BLaER1 (cell line): Measurements from ENCODE around the gene XPO4.
A peak's percentile ranks its signal among the peaks of the same experiment; 100 is the strongest.
"Not testable (repeated sequence)": the region's sequence is repeated elsewhere in the genome, so short reads cannot be mapped to it uniquely, and the experiment has no call there.

ENCODE experiments used
- H3K27ac ChIP-seq: shearing (Covaris generic); formaldehyde crosslinking; 2 replicates; pipeline ENCODE4 v1.8.1; 2022
- H3K27me3 ChIP-seq: shearing (Covaris generic); formaldehyde crosslinking; 2 replicates; pipeline ENCODE4 v1.8.1; 2022
- H3K36me3 ChIP-seq: shearing (Covaris generic); formaldehyde crosslinking; 2 replicates; pipeline ENCODE4 v1.8.1; 2022
- H3K4me1 ChIP-seq: shearing (Covaris generic); formaldehyde crosslinking; 2 replicates; pipeline ENCODE4 v1.8.1; 2022
- H3K4me2 ChIP-seq: shearing (Covaris generic); formaldehyde crosslinking; 2 replicates; pipeline ENCODE4 v1.8.1; 2022
- H3K4me3 ChIP-seq: shearing (Covaris generic); formaldehyde crosslinking; 2 replicates; pipeline ENCODE4 v1.8.1; 2022
- H3K9ac ChIP-seq: shearing (Covaris generic); formaldehyde crosslinking; 2 replicates; pipeline ENCODE4 v1.8.1; 2022
- H3K9me3 ChIP-seq: shearing (Covaris generic); formaldehyde crosslinking; 2 replicates; pipeline ENCODE4 v1.8.1; 2022
- H4K20me1 ChIP-seq: shearing (Covaris generic); formaldehyde crosslinking; 2 replicates; pipeline ENCODE4 v1.8.1; 2022
- Cebpa-rat ChIP-seq: shearing (Covaris generic); IDR thresholded peaks from 2 replicates; pipeline ENCODE4 v1.8.1; 2022

Gene XPO4

DNA sequence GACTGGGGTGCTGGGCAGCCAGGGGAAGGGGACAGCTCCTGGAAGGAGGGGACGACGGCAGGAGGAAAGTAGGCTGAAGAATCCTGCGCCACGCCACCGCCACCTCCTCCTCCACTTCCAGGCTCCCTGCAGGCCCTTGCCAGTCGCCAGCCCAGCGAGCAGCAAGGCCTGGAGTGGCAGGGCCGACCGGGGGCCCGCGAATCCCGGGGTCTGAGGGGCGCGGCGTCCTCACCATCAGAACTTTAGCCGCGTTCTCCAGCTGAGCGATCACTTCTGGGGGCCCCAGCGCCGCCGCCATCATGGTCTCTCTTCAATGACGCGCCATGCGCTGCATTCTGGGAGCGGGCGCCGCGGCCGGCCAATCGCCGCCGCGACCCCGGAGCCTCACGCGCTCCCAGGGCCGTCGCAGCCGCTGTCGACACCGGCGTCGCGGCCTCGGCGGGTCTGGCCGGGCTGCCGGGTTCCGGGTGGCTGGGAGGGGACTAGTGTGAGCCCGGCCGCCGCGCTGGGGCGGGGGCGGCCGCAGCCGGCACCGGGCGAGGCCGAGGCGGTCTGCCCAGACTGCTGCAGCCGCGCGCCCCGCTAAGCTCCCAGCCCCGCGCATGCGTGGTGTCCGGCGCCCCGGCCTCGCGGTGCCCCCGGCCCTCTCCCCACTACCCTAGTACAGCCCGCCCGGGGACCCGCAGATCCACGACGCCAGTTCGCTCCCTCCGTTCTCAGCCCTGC, at the start of gene XPO4:
XPO4 (minus strand) TSS at position 309 of the 726 bp plus-strand sequence; CDS start at position 301, 8 bp downstream.
- H3K4me3 ChIP-seq: peak within 1 kb of the TSS; percentile 95
- TF ChIP-seq Cebpa-rat: no peak
- no peaks in the 10 kb centered on the region for H3K27me3 ChIP-seq
- peaks cover 21% of the 10 kb centered on the region for H3K36me3 ChIP-seq
- peaks cover 41% of the 10 kb centered on the region for H4K20me1 ChIP-seq
- H3K9me3 ChIP-seq: no peaks in the 10 kb centered on the region
- peak within 1 kb of the TSS; percentile 93 for H3K4me2 ChIP-seq
- peak within 1 kb of the TSS; percentile 97 for H3K9ac ChIP-seq
- peak within 1 kb of the TSS; percentile 95 for H3K27ac ChIP-seq
- H3K4me1 ChIP-seq: peaks cover 23% of the 10 kb centered on the region

GRCh38 chr13:20948001-20948400, 45.5 kb upstream of the XPO4 start:
- H3K4me1 ChIP-seq: peaks cover 37% of the 10 kb centered on the region
- H3K9ac ChIP-seq, H3K9me3 ChIP-seq, H3K27ac ChIP-seq, H3K36me3 ChIP-seq, H3K4me2 ChIP-seq, H3K4me3 ChIP-seq, H4K20me1 ChIP-seq, H3K27me3 ChIP-seq: not testable (repeated sequence)

DNA sequence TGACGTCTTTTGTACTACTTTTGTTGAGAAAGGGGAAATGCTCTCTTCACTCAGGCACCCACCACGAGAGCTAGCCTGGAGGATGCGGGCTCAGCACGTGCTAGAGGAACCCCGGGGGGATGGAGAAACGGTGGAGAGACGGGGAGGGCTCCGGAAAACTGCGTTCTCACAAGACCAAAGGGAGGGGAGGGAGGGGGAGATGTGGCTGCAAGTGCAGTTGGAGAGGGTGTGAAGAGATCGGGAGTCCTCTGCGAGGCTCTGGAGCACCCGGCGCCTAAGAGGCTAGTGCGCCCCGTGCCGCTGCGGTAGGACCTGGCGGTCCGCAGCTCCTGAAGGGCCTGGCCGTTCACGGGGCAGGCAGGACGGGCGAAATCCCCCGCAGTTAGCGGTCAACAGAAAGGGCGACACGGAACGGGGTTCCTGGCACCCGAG, 43.4 kb upstream of the XPO4 start:
- 0 out of 2 replicates have a peak overlapping the region, but pooled peaks have one; percentile 60 for H3K9ac ChIP-seq
- H3K36me3 ChIP-seq: no peaks in the 10 kb centered on the region
- H3K27me3 ChIP-seq: no peaks in the 10 kb centered on the region
- 0 out of 2 replicates have a peak overlapping the region, but pooled peaks have one; percentile 43 for H3K4me3 ChIP-seq
- no peaks in the 10 kb centered on the region; the same call in 1 of the 2 replicates for H3K9me3 ChIP-seq
- peak overlapping the region; percentile 79 for H3K27ac ChIP-seq
- H4K20me1 ChIP-seq: no peaks in the 10 kb centered on the region
- H3K4me2 ChIP-seq: peak overlapping the region; percentile 76
- peaks cover 38% of the 10 kb centered on the region for H3K4me1 ChIP-seq
- no peak for TF ChIP-seq Cebpa-rat

GRCh38 chr13:20942938-20943559, 40.5 kb upstream of the XPO4 start:
- TF ChIP-seq Cebpa-rat: no peak
- Histone ChIP-seq H3K4me3 (no peak overlapping the region), H3K36me3 (no peaks in the 10 kb centered on the region), H3K27ac (no peak overlapping the region), H3K9me3 (no peaks in the 10 kb centered on the region), H3K4me1 (peaks cover 38% of the 10 kb centered on the region), H3K4me2 (peak overlapping the region; percentile 18; the same call in 1 of the 2 replicates), H3K9ac (no peak overlapping the region), H4K20me1 (no peaks in the 10 kb centered on the region), H3K27me3 (no peaks in the 10 kb centered on the region)

- not testable (repeated sequence) for H3K4me3 ChIP-seq, H3K4me2 ChIP-seq, H3K36me3 ChIP-seq, H3K9ac ChIP-seq, H3K27me3 ChIP-seq, H3K9me3 ChIP-seq, H3K27ac ChIP-seq, H4K20me1 ChIP-seq
- H3K4me1 ChIP-seq: peaks cover 25% of the 10 kb centered on the region
Observed at GRCh38 chr13:20940511-20940910, 38.0 kb upstream of the XPO4 start.

DNA sequence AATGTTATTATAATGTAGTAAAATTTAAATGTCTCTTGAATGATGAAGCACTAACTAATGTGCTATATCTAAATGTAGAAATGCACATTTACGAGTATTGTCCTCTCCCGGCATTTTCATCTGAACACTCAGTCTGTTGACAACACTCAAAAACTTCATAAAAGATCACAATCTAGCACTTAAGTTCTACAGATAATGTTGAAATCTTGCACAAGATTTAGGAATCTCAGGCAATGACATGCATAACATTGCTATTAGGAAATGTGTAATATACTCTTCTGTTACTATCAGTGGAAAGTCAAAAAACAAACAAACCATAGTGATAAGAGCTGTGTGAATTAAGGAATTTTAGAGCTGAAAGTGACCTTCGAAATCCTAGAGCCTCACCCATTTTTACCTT, 37.5 kb upstream of the XPO4 start:
- H3K4me3 ChIP-seq: no peak overlapping the region
- peaks cover 20% of the 10 kb centered on the region for H3K4me1 ChIP-seq
- H3K4me2 ChIP-seq: no peak overlapping the region
- no peak overlapping the region for H3K9ac ChIP-seq
- no peak overlapping the region for H3K27ac ChIP-seq
- H4K20me1 ChIP-seq: no peaks in the 10 kb centered on the region
- no peaks in the 10 kb centered on the region for H3K9me3 ChIP-seq
- no peaks in the 10 kb centered on the region for H3K27me3 ChIP-seq
- no peak for TF ChIP-seq Cebpa-rat
- no peaks in the 10 kb centered on the region for H3K36me3 ChIP-seq

DNA sequence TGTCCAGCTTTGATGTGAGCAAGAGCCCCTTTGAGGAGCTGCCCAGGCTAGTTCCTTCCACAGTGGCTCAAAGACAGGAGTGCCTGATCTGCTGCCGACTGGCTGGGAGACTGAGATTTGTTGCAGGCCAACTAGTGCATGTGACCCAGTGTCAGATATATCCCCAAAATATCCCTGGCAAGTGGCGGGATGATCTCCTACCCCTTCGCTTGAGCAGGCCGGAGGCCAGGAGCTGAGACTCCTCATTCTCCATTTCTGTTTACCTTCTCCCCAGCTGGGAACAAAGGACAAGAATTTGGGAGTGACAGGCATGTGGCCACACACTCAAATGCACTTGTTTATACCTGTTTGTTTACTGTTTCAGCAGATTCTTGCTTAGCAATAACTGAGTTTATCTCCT, 37.1 kb upstream of the XPO4 start:
- Histone ChIP-seq H3K9ac (no peak overlapping the region), H3K9me3 (no peaks in the 10 kb centered on the region), H3K4me2 (no peak overlapping the region), H4K20me1 (no peaks in the 10 kb centered on the region), H3K27ac (no peak overlapping the region), H3K4me3 (no peak overlapping the region), H3K4me1 (peaks cover 16% of the 10 kb centered on the region), H3K36me3 (no peaks in the 10 kb centered on the region), H3K27me3 (no peaks in the 10 kb centered on the region)
- TF ChIP-seq Cebpa-rat: no peak

DNA sequence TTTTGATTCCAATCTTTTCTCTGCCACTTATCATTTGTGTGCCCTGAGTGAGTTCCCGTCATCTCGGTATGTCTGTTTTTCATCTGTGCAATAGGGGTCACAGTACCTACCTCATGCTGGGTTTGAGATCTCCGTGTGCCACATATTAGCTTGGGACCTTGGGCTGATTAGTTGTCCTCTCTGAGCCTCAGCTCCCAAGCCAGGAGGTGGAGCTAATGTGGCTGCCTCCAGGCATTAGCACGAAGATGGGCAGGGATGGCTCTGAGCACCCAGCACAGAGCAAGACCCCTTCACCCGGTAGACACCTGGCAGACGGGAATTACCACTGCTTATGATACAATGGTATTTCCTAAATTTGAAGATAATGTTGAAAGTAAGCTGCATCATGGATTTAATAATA, 35.8 kb upstream of the XPO4 start:
- Histone ChIP-seq H3K36me3 (no peaks in the 10 kb centered on the region), H3K27me3 (no peaks in the 10 kb centered on the region), H3K4me3 (no peak overlapping the region), H3K9ac (no peak overlapping the region), H3K4me1 (peaks cover 4% of the 10 kb centered on the region; the same call in 1 of the 2 replicates), H3K27ac (no peak overlapping the region), H3K9me3 (no peaks in the 10 kb centered on the region), H3K4me2 (no peak overlapping the region), H4K20me1 (no peaks in the 10 kb centered on the region)
- TF ChIP-seq Cebpa-rat: no peak

DNA sequence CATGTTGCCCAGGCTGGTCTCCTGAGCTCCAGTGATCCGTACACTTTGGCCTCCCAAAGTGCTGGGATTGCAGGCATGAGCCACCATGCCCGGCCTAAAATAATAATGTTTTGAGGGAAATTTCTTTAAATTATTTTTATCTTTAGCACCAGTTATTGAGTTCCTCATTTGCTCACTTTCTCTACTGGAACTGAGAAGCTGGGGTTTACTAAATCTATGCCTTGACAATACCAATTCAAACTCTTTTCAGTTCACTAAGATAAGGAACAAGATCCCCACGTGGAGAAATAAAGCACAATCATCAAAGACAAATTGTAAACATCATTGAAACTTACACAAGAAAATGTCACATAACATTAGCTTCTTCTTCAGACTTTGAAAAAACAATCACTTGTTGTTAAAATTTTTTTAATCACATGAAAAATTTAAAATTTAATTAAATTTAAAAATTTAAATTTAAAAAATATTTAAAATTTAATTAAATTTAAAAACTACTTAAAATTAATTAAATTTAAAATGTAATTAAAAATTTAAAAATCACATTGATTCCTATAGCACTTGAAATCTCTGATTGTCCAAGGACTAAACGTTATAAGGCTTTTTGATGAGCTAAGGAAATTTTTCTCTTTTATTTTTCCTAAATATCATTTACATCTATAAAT, 25.2 kb upstream of the XPO4 start:
- TF ChIP-seq Cebpa-rat: no peak

GRCh38 chr13:20925395-20925790, 22.8 kb upstream of the XPO4 start:
- not testable (repeated sequence) for H3K36me3 ChIP-seq, H3K4me3 ChIP-seq, H3K4me2 ChIP-seq

More for the DNA sequence above, 25.2 kb upstream of the XPO4 start:
- no peaks in the 10 kb centered on the region for H3K27me3 ChIP-seq
- H3K36me3 ChIP-seq: no peaks in the 10 kb centered on the region
- no peak overlapping the region for H3K4me3 ChIP-seq
- no peak overlapping the region for H3K27ac ChIP-seq
- H3K4me1 ChIP-seq: no peaks in the 10 kb centered on the region
- no peaks in the 10 kb centered on the region for H4K20me1 ChIP-seq
- H3K9me3 ChIP-seq: no peaks in the 10 kb centered on the region
- no peak overlapping the region for H3K9ac ChIP-seq
- H3K4me2 ChIP-seq: no peak overlapping the region

More at GRCh38 chr13:20925395-20925790, 22.8 kb upstream of the XPO4 start:
- not testable (repeated sequence) for H3K4me1 ChIP-seq, H3K27ac ChIP-seq, H4K20me1 ChIP-seq, H3K27me3 ChIP-seq, H3K9me3 ChIP-seq, H3K9ac ChIP-seq
